Left colon (tissue), 2 donors: ENCODE data around the gene FBXL7. TPM values are rescaled to one million over a fixed set of nuclear protein-coding genes. Genes with fewer than 3 reads are reported as not detected.

Experiments
- ATAC-seq: fragments of 200-7000 bp; cut with Tn5 transposase; one replicate; pipeline ENCODE4 v1.9.1; 2020; ENCODE audit warnings: mild to moderate bottlenecking, moderate library complexity
- DNase-seq, 2 donors: peaks; one replicate each; pipeline ENCODE4 v3.0.0-alpha.2; 2020
- intact Hi-C, 2 donors: fragments of 100-400 bp; cut with DNase I in 1 of 2; cut with micrococcal nuclease in 1 of 2; formaldehyde crosslinking; loops; one replicate each; pipeline versions ENCODE4 v1.11.2 to v1.14.0; 2022; cut with DNase I, micrococcal nuclease
- total RNA-seq, 2 donors: library from RNA; stranded (reverse); fragmentation: NEBNext Ultra II Directional; extraction: Animal tissue kit (Norgen Biotek cat#: 25700); gene quantifications; one replicate each; pipeline ENCODE4 v1.2.1, GENCODE V29; 2021
- donor health status: DM: no; HTN: no; CAD: no.
- donor health status: DM: yes; HTN: yes; CAD: no.

The FBXL7 gene
- total RNA-seq, 2 donors from 2014 or later, result 1.6 to 3.6 TPM

- DNase-seq, result no peak
- no peak for ATAC-seq
- intact Hi-C loops, result no loop called here
Observed at GRCh38 chr5:15932066-15932465, 432.1 kb downstream of the FBXL7 start.

- ATAC-seq (no peak), DNase-seq (no peak)
- intact Hi-C loops, result no loop called here
Observed at GRCh38 chr5:15933259-15934207, 433.6 kb downstream of the FBXL7 start.

- no peak for ATAC-seq
- intact Hi-C loops, result no loop called here
- DNase-seq, result no peak
Observed at GRCh38 chr5:15936505-15937245, 436.7 kb downstream of the FBXL7 start.

- ATAC-seq (no peak), DNase-seq (no peak)
- intact Hi-C loops, result no loop called here
Observed at GRCh38 chr5:15937708-15938107, 437.7 kb downstream of the FBXL7 start.

GRCh38 chr5:15938186-15938585, 438.2 kb downstream of the FBXL7 start:
- no peak for ATAC-seq

GRCh38 chr5:15938961-15939360, 439.0 kb downstream of the FBXL7 start:
- intact Hi-C loops, result no loop called here
- ATAC-seq (no peak), DNase-seq (no peak)

More at GRCh38 chr5:15938186-15938585, 438.2 kb downstream of the FBXL7 start:
- intact Hi-C loops, result no loop called here
- no peak for DNase-seq

GRCh38 chr5:15940905-15941304, 440.9 kb downstream of the FBXL7 start:
- intact Hi-C loops, result no loop called here
- DNase-seq (no peak), ATAC-seq (no peak)

- intact Hi-C loops, result no loop called here
- DNase-seq (no peak), ATAC-seq (no peak)
Observed at GRCh38 chr5:15943487-15943886, 443.5 kb downstream of the FBXL7 start.

GRCh38 chr5:15946026-15946425, 446.0 kb downstream of the FBXL7 start:
- DNase-seq, result no peak
- ATAC-seq, result no peak
- intact Hi-C loops, result no loop called here

GRCh38 chr5:15948190-15948589, 448.2 kb downstream of the FBXL7 start:
- DNase-seq (no peak), ATAC-seq (no peak)
- intact Hi-C loops, result no loop called here

- DNase-seq (no peak), ATAC-seq (no peak)
- intact Hi-C loops, result no loop called here
Observed at GRCh38 chr5:15951126-15951525, 451.1 kb downstream of the FBXL7 start.

GRCh38 chr5:15951550-15951949, 451.6 kb downstream of the FBXL7 start:
- DNase-seq (no peak), ATAC-seq (no peak)
- intact Hi-C loops, result no loop called here

- intact Hi-C loops, result no loop called here
- ATAC-seq, result no peak
Observed at GRCh38 chr5:15956622-15957021, 456.6 kb downstream of the FBXL7 start.

GRCh38 chr5:15957124-15957523, 457.1 kb downstream of the FBXL7 start:
- DNase-seq, result no peak
- ATAC-seq, result no peak
- intact Hi-C loops, result no loop called here

More at GRCh38 chr5:15956622-15957021, 456.6 kb downstream of the FBXL7 start:
- no peak for DNase-seq

- no peak for ATAC-seq
- intact Hi-C loops, result no loop called here
- DNase-seq, result no peak
Observed at GRCh38 chr5:15959370-15960164, 459.6 kb downstream of the FBXL7 start.

GRCh38 chr5:15966066-15966640, 466.2 kb downstream of the FBXL7 start:
- intact Hi-C loops, result no loop called here
- no peak for ATAC-seq
- no peak for DNase-seq

- DNase-seq (no peak), ATAC-seq (no peak)
- intact Hi-C loops, result no loop called here
Observed at GRCh38 chr5:15966651-15967050, 466.7 kb downstream of the FBXL7 start.

GRCh38 chr5:15968993-15969392, 469.0 kb downstream of the FBXL7 start:
- intact Hi-C loops, result no loop called here
- DNase-seq (no peak), ATAC-seq (no peak)

GRCh38 chr5:15977851-15978250, 477.9 kb downstream of the FBXL7 start:
- no peak for DNase-seq
- no peak for ATAC-seq
- intact Hi-C loops, result no loop called here
